NT2/D1 (cell line): ENCODE results near the gene FAM229B.

Source experiments
- SUZ12 ChIP-seq: IDR thresholded peaks from 2 replicates; pipeline ENCODE4 v1.6.1; 2011; ENCODE audit not compliant: insufficient read length, insufficient read depth; ENCODE audit errors: extremely low read depth
- YY1 ChIP-seq: IDR thresholded peaks from 2 replicates; pipeline ENCODE4 v1.6.1; 2011; ENCODE audit not compliant: insufficient read length, insufficient read depth
- ZNF274 ChIP-seq: IDR thresholded peaks from 2 replicates; pipeline ENCODE4 v1.6.1; 2011; ENCODE audit warnings: mild to moderate bottlenecking, low read depth, low read length

DNA sequence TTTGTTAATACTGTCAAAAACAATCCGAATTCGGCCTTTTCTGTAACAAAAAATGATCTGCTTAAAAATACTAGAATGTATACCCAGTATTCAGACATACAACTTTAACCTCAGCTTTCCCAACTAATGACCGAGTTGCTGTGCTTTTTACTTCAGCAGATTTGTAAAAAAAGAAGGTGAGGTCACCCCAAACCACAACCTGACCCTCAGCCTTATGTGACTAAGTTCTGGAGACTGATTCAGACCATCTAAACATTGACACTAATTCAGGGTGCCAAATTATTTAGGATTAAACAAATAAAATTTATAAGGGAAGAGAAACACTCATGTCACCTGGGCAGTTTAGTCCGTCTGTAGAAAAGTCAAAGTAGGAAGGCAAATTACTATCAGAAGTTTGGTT, 25.8 kb upstream of the FAM229B start:
- TF ChIP-seq YY1 (no peak), SUZ12 (no peak), ZNF274 (no peak)
